H1 (cell line): ENCODE data around the gene FAM53A. TPM values are rescaled to one million over a fixed set of nuclear protein-coding genes. Genes with fewer than 3 reads are reported as not detected.

Experiments used
- CTCF ChIA-PET: fragments of 300-600 bp; sonication (Branson Sonifier 250); formaldehyde crosslinking; loops from one replicate; lab custom pipeline; 2021; ENCODE audit not compliant: partially characterized antibody; lab: Charles Lee
- POLR2A ChIA-PET: fragments of 300-600 bp; sonication (Branson Sonifier 250); formaldehyde crosslinking; loops from one replicate; lab custom pipeline; 2021; ENCODE audit warnings: inconsistent platforms; ENCODE audit not compliant: partially characterized antibody; lab: Charles Lee
- DNase-seq, 2 experiments: peaks; one replicate each; pipeline versions ENCODE4 v3.0.0 to v3.0.0-alpha.2; 2010 to 2022; ENCODE audit warnings: low spot score in 2 of 2, low read depth in 1 of 2, mixed read lengths in 1 of 2
- FAIRE-seq: peaks from 2 replicates; lab custom pipeline; 2011; peaks lifted over from hg19 to GRCh38; lab: Jason Lieb, UNC
- H2AFZ ChIP-seq: 2 replicates; pipeline ENCODE4 v1.8.1; 2012; ENCODE audit warnings: low read length, inconsistent platforms
- H2AK5ac ChIP-seq: 2 replicates; pipeline ENCODE4 v1.6.1; 2013; ENCODE audit warnings: low read depth, low read length
- H2BK120ac ChIP-seq: replicated peaks from 2 replicates; pipeline ENCODE3; 2013; ENCODE audit warnings: low read depth, low read length, inconsistent platforms
- H2BK12ac ChIP-seq: 2 replicates; pipeline ENCODE4 v1.6.1; 2013; ENCODE audit warnings: low read depth, low read length
- H2BK15ac ChIP-seq: 2 replicates; pipeline ENCODE4 v1.6.1; 2013; ENCODE audit warnings: low read length
- H2BK20ac ChIP-seq: 2 replicates; pipeline ENCODE4 v1.6.1; 2013; ENCODE audit warnings: low read length
- H2BK5ac ChIP-seq: 2 replicates; pipeline ENCODE4 v1.6.1; 2013; ENCODE audit warnings: low read depth, low read length
- H3K14ac ChIP-seq: 2 replicates; pipeline ENCODE4 v1.6.1; 2013; ENCODE audit warnings: inconsistent platforms; ENCODE audit not compliant: insufficient read length
- H3K18ac ChIP-seq: 2 replicates; pipeline ENCODE4 v1.6.1; 2013; ENCODE audit warnings: low read length; ENCODE audit errors: extremely low read depth
- H3K23ac ChIP-seq: 2 replicates; pipeline ENCODE4 v1.6.1; 2013; ENCODE audit warnings: inconsistent platforms; ENCODE audit not compliant: insufficient read length
- H3K23me2 ChIP-seq: 2 replicates; pipeline ENCODE4 v1.6.1; 2013; ENCODE audit warnings: low read depth, low read length
- H3K27ac ChIP-seq: 2 replicates; pipeline ENCODE4 v1.6.1; 2011; ENCODE audit warnings: low read depth, low read length, inconsistent platforms
- H3K27me3 ChIP-seq, 4 experiments: replicated peaks in 1 of 4; 1 replicate in 1 of 4; 2 replicates in 3 of 4; pipeline versions ENCODE4 v1.6.1 to v1.8.1; 2011 to 2013; ENCODE audit warnings: low read length in 3 of 4, mild to moderate bottlenecking in 3 of 4, inconsistent platforms in 2 of 4, mixed read lengths in 2 of 4, moderate library complexity in 1 of 4; ENCODE audit not compliant: control insufficient read depth in 3 of 4, insufficient read depth in 3 of 4; ENCODE audit errors: extremely low read depth in 1 of 4
- H3K36me3 ChIP-seq, 4 experiments: 2 replicates each; pipeline versions ENCODE4 v1.6.1 to v1.8.1; 2011 to 2013; ENCODE audit warnings: mild to moderate bottlenecking in 4 of 4, low read length in 3 of 4, moderate library complexity in 2 of 4, control low read depth in 1 of 4, inconsistent platforms in 1 of 4; ENCODE audit not compliant: insufficient read depth in 4 of 4, control insufficient read depth in 2 of 4
- H3K4ac ChIP-seq: replicated peaks from 2 replicates; pipeline ENCODE3; 2013; ENCODE audit warnings: low read length, low read depth, mixed read lengths, inconsistent platforms; ENCODE audit not compliant: insufficient read length
- H3K4me1 ChIP-seq, 4 experiments: replicated peaks in 1 of 4; 1 replicate in 1 of 4; 2 replicates in 3 of 4; pipeline versions ENCODE4 v1.6.1 to v1.8.1; 2011 to 2013; ENCODE audit warnings: low read length in 3 of 4, inconsistent platforms in 2 of 4, mixed read lengths in 1 of 4; ENCODE audit not compliant: insufficient read depth in 4 of 4, control insufficient read depth in 3 of 4
- H3K4me2 ChIP-seq, 2 experiments: 2 replicates each; pipeline versions ENCODE4 v1.6.1 to v1.8.1; 2011 to 2013; ENCODE audit warnings: low read depth in 2 of 2, low read length in 2 of 2, control low read depth in 1 of 2, inconsistent platforms in 1 of 2, mild to moderate bottlenecking in 1 of 2; ENCODE audit not compliant: insufficient read depth in 1 of 2
- H3K4me3 ChIP-seq, 4 experiments: fragments of 200-600, 300-600 bp in 1 of 4; sonication (generic), shearing (Covaris generic), sonication (Bioruptor Twin) in 1 of 4; 2 replicates each; pipeline versions ENCODE4 v1.5.1 to v1.8.1; 2011 to 2016; ENCODE audit warnings: low read length in 4 of 4, low read depth in 3 of 4, control low read depth in 2 of 4, inconsistent platforms in 2 of 4, mild to moderate bottlenecking in 2 of 4, mixed read lengths in 1 of 4, moderate library complexity in 1 of 4; ENCODE audit not compliant: insufficient read depth in 2 of 4; ENCODE audit errors: extremely low read depth in 1 of 4
- H3K56ac ChIP-seq: replicated peaks from 2 replicates; pipeline ENCODE3; 2013; ENCODE audit warnings: low read depth, mild to moderate bottlenecking, mixed read lengths, low read length, inconsistent platforms; ENCODE audit not compliant: insufficient read length
- H3K79me1 ChIP-seq: 2 replicates; pipeline ENCODE4 v1.6.1; 2013; ENCODE audit warnings: low read depth, low read length, control low read depth
- H3K79me2 ChIP-seq, 2 experiments: 2 replicates each; pipeline versions ENCODE4 v1.6.1 to v1.8.1; 2012 to 2013; ENCODE audit warnings: low read length in 2 of 2, mild to moderate bottlenecking in 2 of 2, inconsistent platforms in 1 of 2; ENCODE audit not compliant: insufficient read depth in 2 of 2, control insufficient read depth in 1 of 2
- H3K9ac ChIP-seq, 4 experiments: replicated peaks in 1 of 4; 1 replicate in 1 of 4; 2 replicates in 3 of 4; pipeline versions ENCODE4 v1.6.1 to v1.8.1; 2011 to 2013; ENCODE audit warnings: low read depth in 3 of 4, low read length in 3 of 4, control low read depth in 2 of 4, mild to moderate bottlenecking in 2 of 4, moderate library complexity in 2 of 4, inconsistent platforms in 1 of 4; ENCODE audit errors: extremely low read depth in 1 of 4
- H3K9me3 ChIP-seq, 2 experiments: 2 replicates each; pipeline versions ENCODE4 v1.6.1 to v1.8.1; 2012 to 2013; ENCODE audit warnings: mild to moderate bottlenecking in 2 of 2, moderate library complexity in 2 of 2, control low read depth in 1 of 2, inconsistent platforms in 1 of 2, low read depth in 1 of 2, low read length in 1 of 2, mixed read lengths in 1 of 2; ENCODE audit not compliant: insufficient read depth in 2 of 2
- H4K20me1 ChIP-seq, 2 experiments: replicated peaks in 1 of 2; 2 replicates each; pipeline versions ENCODE3 to v1.8.1; 2011 to 2013; ENCODE audit warnings: inconsistent platforms in 2 of 2, low read length in 2 of 2, mild to moderate bottlenecking in 1 of 2; ENCODE audit not compliant: insufficient read depth in 2 of 2, control insufficient read depth in 1 of 2
- H4K5ac ChIP-seq: 2 replicates; pipeline ENCODE4 v1.6.1; 2013; ENCODE audit warnings: low read length, low read depth, mixed read lengths, inconsistent platforms; ENCODE audit not compliant: insufficient read length
- H4K8ac ChIP-seq: 2 replicates; pipeline ENCODE4 v1.8.0; 2013; ENCODE audit warnings: mild to moderate bottlenecking, moderate library complexity, low read length, inconsistent platforms; ENCODE audit not compliant: insufficient read depth; ENCODE audit errors: extremely low read depth
- H4K91ac ChIP-seq: replicated peaks from 2 replicates; pipeline ENCODE3; 2013; ENCODE audit warnings: low read length, mixed read lengths, inconsistent platforms; ENCODE audit not compliant: insufficient read length
- ASH2L ChIP-seq: fragments of 200-600, 300-600 bp; sonication (generic); IDR thresholded peaks from one replicate; pipeline ENCODE4 v1.7.1; 2017; ENCODE audit warnings: low read length
- BACH1 ChIP-seq: IDR thresholded peaks from 2 replicates; pipeline ENCODE4 v1.6.1; 2012; ENCODE audit warnings: low read length, improper control_type of control experiment
- CHD1 ChIP-seq: IDR thresholded peaks from 2 replicates; pipeline ENCODE4 v1.6.1; 2012; ENCODE audit warnings: low read depth, low read length, improper control_type of control experiment
- PHF8 ChIP-seq: fragments of 200-600 bp; sonication (generic); conservative IDR thresholded peaks from 2 replicates; pipeline ENCODE4 v1.7.1; 2012; ENCODE audit warnings: low read depth, mild to moderate bottlenecking, inconsistent platforms, low read length, moderate library complexity
- TAF1 ChIP-seq: IDR thresholded peaks from 2 replicates; pipeline ENCODE4 v1.6.1; 2011; ENCODE audit warnings: mild to moderate bottlenecking, low read depth, low read length
- TBP ChIP-seq: IDR thresholded peaks from 2 replicates; pipeline ENCODE4 v1.6.1; 2011; ENCODE audit warnings: low read depth, low read length, improper control_type of control experiment
- ZNF274 ChIP-seq: IDR thresholded peaks from 2 replicates; pipeline ENCODE4 v1.7.0; 2012; ENCODE audit warnings: low read length, borderline replicate concordance; ENCODE audit errors: extremely low read depth
- WGBS, 2 experiments: shearing (Covaris generic) in 1 of 2; methylation state at CpG; one replicate each; pipeline versions ENCODE4 v1.1.6 to v1.1.7; 2013 to 2015; ENCODE audit warnings: low lambda C conversion rate in 2 of 2, mixed read lengths in 2 of 2, inconsistent platforms in 1 of 2, low coverage in 1 of 2, missing lambda C conversion rate in 1 of 2; ENCODE audit not compliant: insufficient replicate concordance in 2 of 2, insufficient coverage in 1 of 2, insufficient read length in 1 of 2; ENCODE audit errors: extremely low coverage in 1 of 2, missing lambda C conversion rate in 1 of 2; 5-methylcytosine and 5-hydroxymethylcytosine counted together
- long read RNA-seq, 2 experiments: library from RNA in 1 of 2; library from capped mRNA in 1 of 2; stranded (forward); transcript quantifications; one replicate each; pipeline ENCODE4 v2.0.0, GENCODE V29; 2021; ENCODE audit warnings: inconsistent platforms in 1 of 2
- polyA minus RNA-seq, 3 experiments: library from RNA; depleted of rRNA, polyadenylated mRNA; stranded (reverse); fragments of >200 nt; gene quantifications; 1 replicate in 2 of 3; 2 replicates in 1 of 3; pipeline ENCODE4 v1.2.3, GENCODE V29; 2011
- polyA plus RNA-seq, 7 experiments: library from polyadenylated mRNA; depleted of rRNA in 3 of 7; stranded (reverse) in 5 of 7; unstranded in 2 of 7; fragments of >200 nt in 5 of 7; fragments of 200-250 nt in 2 of 7; gene quantifications; 1 replicate in 5 of 7; 2 replicates in 1 of 7; 4 replicates in 1 of 7; pipeline versions ENCODE4 v1.2.1 to v1.2.3, GENCODE V29; 2011 to 2013; ENCODE audit warnings: missing spikeins in 2 of 7, mixed read lengths in 2 of 7
- total RNA-seq: library from RNA; stranded (reverse); fragmentation: NEBNext Ultra II Directional; extraction: Animal tissue kit (Norgen Biotek cat#: 25700); gene quantifications from 2 replicates; pipeline ENCODE4 v1.2.1, GENCODE V29; 2021

The FAM53A gene, protein sequence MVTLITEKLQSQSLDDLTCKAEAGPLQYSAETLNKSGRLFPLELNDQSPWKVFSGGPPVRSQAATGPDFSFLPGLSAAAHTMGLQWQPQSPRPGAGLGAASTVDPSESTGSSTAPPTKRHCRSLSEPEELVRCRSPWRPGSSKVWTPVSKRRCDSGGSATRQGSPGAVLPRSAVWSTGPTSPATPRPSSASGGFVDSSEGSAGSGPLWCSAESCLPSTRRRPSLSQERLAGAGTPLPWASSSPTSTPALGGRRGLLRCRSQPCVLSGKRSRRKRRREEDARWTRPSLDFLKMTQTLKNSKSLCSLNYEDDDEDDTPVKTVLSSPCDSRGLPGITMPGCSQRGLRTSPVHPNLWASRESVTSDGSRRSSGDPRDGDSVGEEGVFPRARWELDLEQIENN
- 2.0 and 2.8 TPM in 2 replicates for total RNA-seq
- polyA plus RNA-seq (2011; rRNA removed), result 1.9 and 2.5 TPM in 2 replicates
- 2.2 TPM for polyA plus RNA-seq (2011; cell fraction: cytosol; rRNA removed)
- 3.8 TPM for polyA plus RNA-seq (2011; cell fraction: nucleus; rRNA removed)
- 0.57 to 2.2 TPM (median 1.6 TPM) in 4 replicates for polyA plus RNA-seq (2012, experiment 1 of 2)
- polyA plus RNA-seq (2012, experiment 2 of 2), result 1.1 TPM
- 1.4 TPM for polyA plus RNA-seq (2013, experiment 1 of 2)
- 1.1 TPM for polyA plus RNA-seq (2013, experiment 2 of 2)
- 3.3 and 3.7 TPM in 2 replicates for polyA minus RNA-seq (2011; rRNA and poly(A)+ RNA removed)
- polyA minus RNA-seq (2011; cell fraction: cytosol; rRNA and poly(A)+ RNA removed), result 1.3 TPM
- polyA minus RNA-seq (2011; cell fraction: nucleus; rRNA and poly(A)+ RNA removed), result 2.3 TPM
- long read RNA-seq, experiment 1, partial matches to known transcripts, result 0 of 1 reads
- long read RNA-seq, experiment 1, other reads (novel, unspliced or antisense), result 0 of 1 reads
- long read RNA-seq, experiment 2, partial matches to known transcripts, result 0 of 1 reads
- long read RNA-seq, experiment 2, other reads (novel, unspliced or antisense), result 1 of 1 reads

DNA sequence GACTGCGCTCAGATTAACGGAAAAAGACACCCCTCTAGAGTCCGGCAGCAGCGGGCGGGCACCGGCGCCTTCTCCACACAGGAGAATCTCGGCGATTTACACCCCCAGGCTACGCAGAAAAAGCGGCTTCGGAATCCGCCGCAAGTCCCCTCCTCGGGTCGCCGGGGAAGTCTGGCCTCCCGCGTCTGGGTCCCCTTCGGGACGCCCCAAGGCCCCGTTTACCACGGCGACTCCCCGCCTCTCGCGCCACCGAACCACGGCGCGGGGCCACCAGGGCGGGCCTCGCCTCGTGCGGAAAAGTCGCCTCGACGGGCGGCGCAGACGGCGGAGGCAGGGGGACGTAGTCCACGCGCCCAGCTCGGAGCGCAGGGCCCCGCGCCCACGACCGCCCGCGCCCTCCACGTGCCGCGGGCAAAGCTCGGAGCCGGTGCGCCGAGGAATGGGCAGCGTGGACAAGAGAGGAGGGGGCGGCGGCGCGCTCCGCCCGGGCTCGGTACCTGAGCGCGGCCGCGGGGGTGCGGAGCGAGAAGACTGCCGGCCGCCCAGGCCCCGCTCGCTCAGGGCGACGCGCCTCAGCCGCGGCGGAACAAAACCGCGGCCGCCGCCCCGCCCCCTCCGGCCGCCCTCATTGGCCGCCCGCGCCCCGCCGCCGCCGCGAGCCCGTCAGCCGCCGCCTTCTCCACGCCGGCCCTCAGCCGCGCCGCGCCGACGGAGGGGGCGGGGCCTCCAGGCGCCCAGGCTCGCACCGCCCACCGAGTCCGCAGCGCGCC is at the start of gene FAM53A:
TSS of gene FAM53A (minus strand) at position 578 of the 770 bp plus-strand sequence. CDS start 15,572 bp downstream, outside the sequence.
- Histone ChIP-seq H3K23ac (no peak within 1 kb of the TSS), H3K9me3 (no peaks in the 10 kb centered on the region), H2BK12ac (no peak within 1 kb of the TSS; the same call in 1 of the 2 replicates), H2BK15ac (no peak within 1 kb of the TSS), H3K56ac (no peak within 1 kb of the TSS), H3K27me3 (peaks cover 11 to 17% (median 13%) of the 10 kb centered on the region in 4 experiments), H3K4me1 (peaks cover 3 to 6% (median 4%) of the 10 kb centered on the region in 4 experiments; a peak in 6 of 7 replicates), H3K79me2 (no peaks in the 10 kb centered on the region), H3K14ac (no peak within 1 kb of the TSS), H3K36me3 (no peaks in the 10 kb centered on the region), H3K27ac (no peak within 1 kb of the TSS), H3K23me2 (peaks cover 6% of the 10 kb centered on the region; the same call in 1 of the 2 replicates), H3K79me1 (no peaks in the 10 kb centered on the region), H3K4me3 (peak within 1 kb of the TSS; percentile 40 to 67 (median 48)), H2BK20ac (no peak within 1 kb of the TSS), H4K20me1 (peaks cover 0 to 5% of the 10 kb centered on the region in 2 experiments), H2BK5ac (no peak within 1 kb of the TSS), H2BK120ac (no peak within 1 kb of the TSS), H3K4me2 (peak within 1 kb of the TSS; percentile 70 to 81), H4K91ac (peak within 1 kb of the TSS; percentile 85), H4K5ac (no peak within 1 kb of the TSS), H2AK5ac (no peak within 1 kb of the TSS), H3K9ac (peak within 1 kb of the TSS in 2 of 4 experiments; percentile 13 to 27; a peak in 4 of 7 replicates), H3K4ac (no peak within 1 kb of the TSS), H2AFZ (peak within 1 kb of the TSS; percentile 84; the same call in 1 of the 2 replicates), H4K8ac (peak within 1 kb of the TSS; percentile 93), H3K18ac (peak within 1 kb of the TSS; percentile 48; the same call in 1 of the 2 replicates)
- DNase-seq, result peak in 1 of 2 experiments; percentile 38
- WGBS, 2 experiments, result 9% methylated on average over 57 of the region's 118 CpGs; no CpG with 5 or more reads in 1 of the 2 experiments
- POLR2A ChIA-PET, result interaction anchor here (1.0 kb wide), 1 partner anchor 13 kb away, joined by 3 read pairs; no protein-coding TSS in a partner anchor
- CTCF ChIA-PET, result interaction anchor here (0.6 to 4.3 kb wide), 3 partner anchors 10 to 134 kb away, joined by 3 to 30 read pairs (median 3); no protein-coding TSS in a partner anchor
- no peak for FAIRE-seq
- peak; percentile 19; the same call in 1 of the 2 replicates for TF ChIP-seq BACH1
- TF ChIP-seq CHD1, result no peak
- 0 out of 2 replicates have a peak, but pooled peaks have one; percentile 6 for TF ChIP-seq TAF1
- TF ChIP-seq PHF8, result peak; percentile 40
- TF ChIP-seq TBP, result peak; percentile 30; the same call in 1 of the 2 replicates
- no peak for TF ChIP-seq ZNF274
- no peak for TF ChIP-seq ASH2L
